Measurements from ENCODE around the gene RAB36.

RAB36 gene

DNA sequence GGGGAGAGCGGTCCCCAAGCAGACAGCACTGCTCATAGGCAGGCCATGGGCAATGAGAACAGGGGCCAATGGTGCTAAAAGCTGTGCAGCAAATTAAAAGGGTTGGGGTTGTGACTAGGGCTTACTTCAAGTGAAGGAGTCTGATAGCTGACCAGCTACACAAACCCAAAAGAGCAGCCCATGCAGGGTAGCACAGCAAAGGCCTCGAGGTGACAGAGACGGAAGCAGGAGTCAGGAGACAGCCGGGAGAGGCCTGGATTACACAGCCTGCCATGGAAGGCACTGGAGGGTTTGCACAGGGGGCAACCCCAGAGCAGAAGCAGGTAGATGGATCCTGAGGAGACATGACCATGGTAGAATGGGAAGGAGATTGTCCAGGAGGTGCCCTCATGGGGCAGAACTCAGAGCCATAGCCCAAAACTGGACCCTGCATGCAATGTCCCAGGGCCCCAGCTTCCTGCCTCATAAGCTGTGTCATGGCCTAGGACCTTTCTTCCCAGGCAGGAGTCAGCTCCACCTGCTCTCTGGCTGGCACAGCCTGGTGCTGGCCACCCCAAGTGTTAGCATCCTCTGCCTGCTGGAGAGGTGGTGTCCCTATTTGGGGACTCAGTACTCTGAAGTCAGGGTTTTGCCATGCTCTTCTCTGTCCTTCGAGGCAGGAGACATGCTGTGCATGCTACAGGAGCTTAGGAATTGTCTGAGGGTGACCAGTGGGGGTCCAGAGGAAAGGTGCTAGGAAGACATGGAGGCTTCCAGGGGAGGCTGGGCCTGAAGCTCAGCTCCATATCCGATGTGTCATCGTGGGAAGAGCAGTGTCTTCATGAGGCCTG is 36.8 kb upstream of the RAB36 start:
- no peak for DNase-seq (ENCODE audit: low spot score)

DNA sequence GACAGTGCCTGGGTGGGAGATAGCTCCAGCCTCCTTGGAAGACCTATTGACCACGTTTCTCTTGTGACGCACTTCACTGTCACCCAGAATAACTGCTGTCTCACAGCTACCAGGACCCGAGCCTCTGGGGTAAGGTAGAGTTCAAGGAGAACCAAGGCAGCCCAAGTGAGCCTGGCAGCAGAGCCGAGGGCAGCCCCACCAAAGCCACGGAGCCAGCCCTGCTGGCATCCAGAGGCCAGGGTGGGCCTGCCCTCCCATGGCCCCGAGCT is 36.3 kb upstream of the RAB36 start:
- DNase-seq (ENCODE audit: low spot score): no peak

DNA sequence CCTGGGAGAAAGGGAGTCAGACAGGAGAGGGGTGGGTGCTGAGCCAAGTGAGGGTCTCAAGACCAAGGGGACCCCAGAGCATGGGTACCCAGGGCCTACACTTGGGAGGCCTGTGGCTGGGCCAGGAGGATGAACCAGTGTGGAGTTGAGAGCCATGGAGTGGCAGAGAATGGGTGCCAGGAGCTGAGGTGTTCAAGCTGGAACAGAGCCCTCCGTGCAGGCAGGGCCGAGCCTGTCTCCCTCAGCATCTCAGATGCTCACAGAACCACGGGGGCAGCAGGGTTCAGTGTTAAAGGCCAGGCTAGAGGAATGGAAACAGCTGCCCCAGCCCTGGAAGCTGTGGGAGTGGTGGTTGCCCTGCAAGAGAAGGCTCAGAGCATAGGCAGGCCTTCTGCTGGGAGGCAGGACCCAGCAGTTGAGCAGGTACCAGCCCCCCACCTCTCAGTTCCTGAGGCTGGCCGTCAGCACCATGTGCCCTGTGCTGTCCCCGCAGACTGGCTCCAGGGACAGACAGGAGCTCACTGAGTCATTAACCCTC is 35.8 kb upstream of the RAB36 start:
- no peak for DNase-seq (ENCODE audit: low spot score)

DNA sequence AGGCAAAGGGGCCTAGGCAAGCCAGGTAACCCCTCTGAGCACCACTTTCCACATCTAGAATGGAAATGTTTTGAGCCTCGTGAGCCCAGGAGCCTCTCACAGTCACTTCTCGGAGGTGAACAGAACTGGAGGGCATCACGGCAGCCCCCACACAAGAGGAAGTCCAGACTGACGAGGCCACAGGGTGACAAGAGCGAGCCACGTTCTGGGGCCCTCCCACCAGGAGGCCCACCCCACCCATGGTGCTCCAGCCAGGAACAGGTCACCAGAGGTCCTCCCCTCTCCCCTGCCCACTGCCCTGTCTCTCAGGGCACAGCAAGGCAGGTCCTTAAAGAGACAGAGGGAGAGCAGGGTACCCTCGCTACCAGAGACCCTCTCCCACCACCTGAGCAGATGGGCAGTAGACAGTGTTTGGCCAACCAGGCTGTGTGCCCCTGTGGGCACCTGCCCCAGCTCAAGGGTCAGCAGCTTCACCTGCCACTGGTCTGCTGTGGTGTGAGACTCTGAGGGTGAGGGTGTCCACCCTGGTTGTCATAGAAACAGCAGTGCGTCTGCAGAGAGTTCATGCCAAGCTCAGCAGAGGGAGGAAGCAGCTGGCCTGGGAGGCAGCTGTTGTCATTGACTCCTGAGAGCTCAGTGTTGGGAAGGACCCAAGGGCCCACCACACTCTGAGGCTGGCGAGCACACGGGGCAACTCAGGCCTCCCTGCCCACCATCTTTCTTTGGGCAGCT is 34.9 kb upstream of the RAB36 start:
- DNase-seq (ENCODE audit: low spot score): no peak

DNA sequence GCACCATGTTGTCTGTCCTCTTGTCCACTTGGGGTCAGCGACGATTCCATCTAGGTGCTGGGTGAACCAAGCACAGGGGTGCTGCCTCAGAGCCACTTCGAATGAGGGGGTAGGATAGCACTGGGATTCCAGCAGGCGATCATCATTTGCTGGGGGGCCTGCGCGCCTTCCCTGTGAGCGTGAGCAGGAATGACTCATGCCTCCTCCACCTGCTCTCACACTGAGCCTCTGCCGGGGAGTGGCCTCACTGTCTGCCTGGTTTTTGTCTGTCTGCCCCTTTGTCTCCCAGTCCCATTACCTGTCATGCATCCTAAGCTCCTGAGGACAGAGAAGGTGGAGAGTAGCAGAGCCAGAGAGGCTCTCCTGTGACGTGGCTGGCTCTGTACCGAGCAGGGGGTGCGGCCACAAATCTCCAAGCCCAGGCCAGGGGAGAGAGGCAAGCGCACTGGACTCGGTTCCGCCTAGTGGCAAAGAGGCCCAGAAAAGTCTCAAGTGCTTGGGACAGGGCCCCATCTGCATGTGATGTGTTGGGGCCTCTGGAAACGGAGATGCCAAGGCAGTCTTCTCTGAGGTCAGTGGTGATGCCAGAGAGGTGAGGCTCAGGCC is 34.3 kb upstream of the RAB36 start:
- no peak for DNase-seq (ENCODE audit: low spot score)

DNA sequence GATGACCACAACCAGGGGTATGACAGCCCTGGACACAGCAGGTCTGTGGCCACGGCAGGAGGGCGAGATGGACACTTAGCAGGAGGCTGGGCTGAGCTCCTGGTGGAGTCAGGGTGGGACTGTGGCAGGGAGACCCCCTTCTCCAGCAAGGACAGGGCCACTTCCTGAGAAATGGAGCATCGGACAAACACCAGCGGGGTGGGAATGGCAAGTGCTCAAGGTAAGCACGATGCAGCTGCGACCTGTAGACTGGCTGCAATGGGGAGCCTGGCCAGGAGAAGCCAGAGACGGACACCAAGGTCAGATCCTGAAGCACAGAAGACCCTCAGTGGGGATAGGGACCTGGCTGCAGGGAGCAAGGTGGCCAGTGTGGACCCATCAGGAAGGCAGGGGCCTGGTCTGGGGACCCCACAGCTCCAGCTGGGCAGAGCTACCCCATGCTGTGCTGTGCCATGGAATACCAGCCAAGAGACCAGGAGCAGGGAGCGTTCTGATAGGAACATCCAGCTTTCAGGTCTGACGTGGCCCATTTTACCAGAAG is 32.7 kb upstream of the RAB36 start:
- DNase-seq (ENCODE audit: low spot score): no peak

DNA sequence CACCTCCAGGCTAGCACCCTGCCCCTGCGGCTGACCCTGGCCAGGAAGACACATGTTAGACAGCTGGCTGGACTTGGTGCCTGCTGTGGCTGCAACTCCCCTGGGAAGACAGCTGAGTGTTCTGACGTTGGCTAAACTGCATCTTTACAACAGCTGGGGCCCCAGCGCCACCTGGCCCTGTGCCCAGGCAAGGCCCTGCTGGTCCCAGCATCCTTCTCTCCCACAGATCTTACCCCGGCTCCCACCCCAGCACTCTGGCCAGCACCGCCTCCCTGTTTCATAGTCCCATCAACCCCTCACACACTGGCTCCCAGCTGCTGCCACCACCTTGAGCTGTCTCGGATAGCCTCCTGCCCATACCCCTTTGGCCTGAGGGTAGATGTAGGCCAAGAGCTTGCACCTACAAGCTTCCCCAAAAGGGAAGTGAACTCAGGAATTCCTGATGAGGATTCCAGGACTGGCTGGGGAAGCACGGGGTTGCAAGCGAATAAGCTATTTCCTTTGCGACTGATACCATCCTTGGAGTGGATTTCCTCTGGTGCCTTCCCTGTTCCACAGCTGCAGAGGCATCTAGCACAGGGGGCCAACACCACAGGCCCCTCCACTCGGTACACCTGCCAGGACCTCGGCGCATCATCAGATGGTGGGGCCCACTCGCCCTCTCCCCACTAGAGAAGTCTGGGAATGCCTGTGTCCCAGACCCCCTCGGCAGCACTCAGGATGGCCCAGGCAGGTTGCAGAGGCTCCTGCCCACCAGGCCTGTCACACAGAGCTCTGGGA is 32.0 kb upstream of the RAB36 start:
- peak; percentile 83 for DNase-seq (ENCODE audit: low spot score)

DNA sequence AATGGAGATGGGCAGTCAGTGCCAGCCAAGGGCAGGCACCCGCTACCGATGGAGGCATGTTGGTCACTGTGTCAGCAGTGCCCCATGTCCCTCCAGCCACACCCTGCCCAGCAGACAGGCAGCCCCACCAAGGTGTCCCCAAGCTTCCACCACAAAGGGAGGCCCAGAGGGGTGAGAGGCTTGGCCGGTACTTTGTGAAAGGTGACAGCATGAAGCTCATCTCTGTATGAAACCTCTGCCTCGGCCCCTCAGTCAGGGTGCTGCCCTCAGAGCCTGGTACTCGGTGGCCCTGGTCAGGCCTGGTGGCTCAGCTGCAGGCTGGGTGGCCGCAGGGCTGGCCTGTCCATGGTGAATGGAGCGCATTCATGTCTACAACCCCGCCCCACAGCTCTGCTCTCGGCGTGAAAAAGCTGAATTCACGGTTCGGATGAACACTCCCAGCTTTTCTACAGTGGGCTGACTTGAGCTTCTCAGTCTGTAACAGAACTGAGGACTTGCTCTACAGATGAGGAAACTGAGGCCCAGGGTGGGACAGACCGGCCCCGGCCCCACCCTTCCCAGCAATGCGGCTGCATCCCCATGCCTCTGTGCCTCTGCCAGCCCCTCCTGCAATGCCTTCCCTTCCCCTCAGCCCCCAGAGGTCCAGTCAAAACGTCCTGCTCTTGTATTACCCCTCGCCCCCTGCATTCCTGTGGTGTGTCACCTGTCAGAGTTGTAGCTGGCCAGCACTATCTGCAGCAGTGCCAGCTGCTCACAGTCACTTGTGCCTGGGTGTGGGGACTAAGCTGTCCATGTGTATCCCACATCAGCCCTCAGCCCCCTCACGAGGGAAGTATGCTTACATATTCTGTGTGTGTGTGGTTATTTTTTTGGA is 31.2 kb upstream of the RAB36 start:
- no peak for DNase-seq (ENCODE audit: low spot score)

DNA sequence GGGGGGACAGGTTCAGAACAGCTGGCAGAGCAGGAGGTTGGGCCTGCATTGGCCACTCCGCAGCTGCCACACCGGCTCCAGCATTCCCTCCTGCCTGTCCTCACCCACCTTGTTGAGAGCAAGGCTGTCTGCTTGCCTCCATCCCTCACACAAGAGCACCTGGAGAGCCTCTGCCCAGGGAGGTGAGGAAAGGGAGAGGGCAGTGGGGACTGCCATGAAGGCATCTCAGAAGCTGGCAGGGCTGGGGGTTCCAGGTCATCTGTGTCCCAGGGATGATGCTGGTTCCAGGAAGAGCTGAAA is 30.6 kb upstream of the RAB36 start:
- DNase-seq (ENCODE audit: low spot score): no peak

DNA sequence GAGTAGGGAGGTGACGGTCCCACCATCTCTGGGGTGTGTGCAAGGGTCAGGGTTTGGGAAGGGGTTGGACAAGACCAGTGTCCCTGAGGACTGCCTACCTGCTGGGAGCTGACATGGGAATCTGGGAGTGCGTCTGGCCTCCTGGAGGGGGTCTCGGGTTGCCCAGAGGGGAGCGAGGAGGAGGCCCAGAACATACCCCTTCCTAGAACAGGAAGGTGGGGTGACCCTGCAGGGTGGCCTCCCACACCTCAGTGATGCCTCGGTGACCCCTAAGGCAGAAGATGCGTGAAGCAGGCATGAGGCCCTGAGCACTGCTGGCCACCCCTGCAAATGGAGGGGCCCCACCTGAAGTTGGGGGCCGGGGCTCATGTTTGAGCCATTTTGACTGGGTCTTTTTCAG is 29.9 kb upstream of the RAB36 start:
- DNase-seq (ENCODE audit: low spot score): no peak

DNA sequence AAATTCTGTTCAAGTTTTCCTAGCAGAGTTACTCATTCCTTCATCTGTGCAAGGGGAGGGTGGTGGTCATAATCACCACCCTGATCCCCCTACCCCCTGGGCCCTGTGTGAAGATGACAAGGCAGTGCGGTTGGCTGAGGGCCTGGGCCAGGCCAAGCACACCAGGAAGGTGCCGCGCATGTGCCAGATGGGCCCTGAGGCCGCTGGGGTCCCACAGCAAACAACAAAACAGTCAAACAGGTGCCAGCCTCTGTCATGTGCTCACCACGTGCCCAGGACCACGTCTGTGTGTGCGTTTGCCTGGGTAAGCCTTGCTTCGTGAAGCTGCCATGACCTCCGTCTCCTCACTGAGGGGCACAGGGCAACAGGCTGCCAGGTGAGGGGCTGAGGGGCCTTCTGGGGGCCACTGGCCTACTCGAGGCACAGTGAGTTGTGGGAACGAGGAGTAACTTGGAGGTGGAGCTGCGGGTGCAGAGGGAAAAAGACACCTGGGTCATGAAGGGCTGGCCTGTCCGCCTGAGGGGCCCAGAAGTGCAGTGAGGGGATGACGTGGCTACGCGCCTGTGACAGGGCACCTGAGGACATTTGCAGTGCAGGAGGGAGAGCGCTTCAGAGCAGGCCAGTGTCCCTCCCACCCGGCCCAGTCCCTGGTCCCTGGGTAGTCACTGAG is 29.3 kb upstream of the RAB36 start:
- no peak for DNase-seq (ENCODE audit: low spot score)

DNA sequence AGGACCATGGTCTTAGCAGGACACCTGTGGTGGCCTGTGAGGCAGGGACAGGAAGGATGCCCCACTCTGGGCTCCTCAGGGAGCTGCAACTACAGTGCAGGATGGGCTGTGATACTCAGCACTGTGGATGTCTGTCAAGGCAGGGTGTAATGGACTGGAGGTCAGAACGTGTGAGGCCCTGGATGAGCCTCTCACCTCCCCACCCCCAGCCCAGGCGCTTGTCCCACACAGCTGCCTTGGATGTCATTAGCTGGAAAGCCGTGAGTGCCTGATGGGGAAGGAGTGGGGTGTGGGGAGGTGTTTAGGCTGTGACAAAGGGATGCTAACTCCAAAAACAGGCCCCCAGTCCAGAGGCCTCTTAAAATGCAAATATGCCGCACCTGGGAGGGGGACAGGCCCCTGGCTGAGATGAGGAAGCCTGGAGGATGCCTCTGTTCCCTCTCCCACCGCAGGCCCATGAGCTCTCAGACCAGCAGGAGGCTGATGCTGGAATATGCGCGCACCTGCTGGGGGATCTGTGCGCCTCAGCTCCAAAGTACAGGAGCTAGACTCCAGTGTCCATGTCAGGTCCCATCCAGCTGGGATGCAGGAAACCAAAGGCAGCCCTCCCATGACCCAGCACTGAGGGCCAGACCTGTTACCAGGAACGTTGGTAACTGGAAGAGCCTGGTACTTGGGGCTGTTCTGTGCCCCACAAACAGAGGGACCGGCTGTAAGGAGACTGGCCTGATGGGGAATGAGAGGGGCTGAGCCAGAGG is 28.6 kb upstream of the RAB36 start:
- DNase-seq (ENCODE audit: low spot score): no peak

DNA sequence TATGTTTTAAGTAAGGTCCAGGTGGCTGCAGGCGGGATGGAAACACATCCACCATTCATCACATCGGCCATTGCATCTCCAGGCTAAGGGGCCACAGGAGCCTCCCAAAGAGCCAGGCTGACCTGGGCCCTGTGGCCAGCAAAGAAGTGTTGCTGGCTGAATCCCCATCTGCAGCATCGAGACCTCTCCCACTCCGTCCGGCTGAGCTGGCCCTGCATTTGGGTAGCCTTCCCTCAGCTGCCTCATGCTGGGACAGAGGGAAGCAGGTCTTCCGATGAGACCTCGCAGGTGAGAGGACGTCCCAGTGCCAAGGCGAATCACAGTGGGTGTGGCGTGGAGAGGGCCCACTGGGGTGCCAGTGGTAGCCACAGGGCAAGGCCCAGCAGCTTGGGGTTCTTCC is 28.0 kb upstream of the RAB36 start:
- DNase-seq (ENCODE audit: low spot score): no peak

DNA sequence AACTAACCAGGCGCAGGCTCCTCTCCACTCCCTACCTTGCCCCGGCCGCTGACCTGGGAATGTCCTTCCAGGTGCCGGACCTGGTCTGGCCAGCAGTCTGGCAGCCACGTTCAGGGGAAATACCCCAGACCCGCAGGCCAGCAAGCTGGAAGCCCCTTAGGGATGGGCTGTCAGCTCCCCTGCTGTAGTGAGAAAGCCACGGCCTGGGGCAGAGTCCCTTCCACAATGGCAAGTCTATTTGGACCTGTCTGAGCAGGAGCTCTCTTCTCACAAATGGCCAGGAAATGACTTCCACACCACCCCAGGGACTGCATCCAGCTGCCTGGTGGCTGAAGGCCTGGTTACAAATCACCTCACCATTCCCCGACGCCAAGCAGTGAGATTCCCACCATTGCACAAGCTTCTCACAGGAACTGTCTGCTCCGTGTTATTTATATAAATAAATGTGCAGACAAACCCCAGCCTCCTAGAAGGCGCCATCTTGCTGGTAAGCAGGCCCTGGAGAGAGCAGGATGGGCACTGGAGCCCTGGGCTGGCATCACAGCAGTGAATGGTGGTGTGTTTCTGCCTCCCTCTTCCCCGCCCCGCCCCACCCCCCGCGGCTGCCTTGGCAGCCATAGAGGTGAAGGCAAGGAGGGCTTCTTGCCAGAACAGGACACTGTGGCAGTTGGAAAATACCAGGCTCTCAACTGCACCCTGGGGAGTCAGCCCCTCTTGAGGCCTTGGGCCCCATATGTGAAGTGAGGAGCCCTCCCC is 27.2 kb upstream of the RAB36 start:
- DNase-seq (ENCODE audit: low spot score): no peak

DNA sequence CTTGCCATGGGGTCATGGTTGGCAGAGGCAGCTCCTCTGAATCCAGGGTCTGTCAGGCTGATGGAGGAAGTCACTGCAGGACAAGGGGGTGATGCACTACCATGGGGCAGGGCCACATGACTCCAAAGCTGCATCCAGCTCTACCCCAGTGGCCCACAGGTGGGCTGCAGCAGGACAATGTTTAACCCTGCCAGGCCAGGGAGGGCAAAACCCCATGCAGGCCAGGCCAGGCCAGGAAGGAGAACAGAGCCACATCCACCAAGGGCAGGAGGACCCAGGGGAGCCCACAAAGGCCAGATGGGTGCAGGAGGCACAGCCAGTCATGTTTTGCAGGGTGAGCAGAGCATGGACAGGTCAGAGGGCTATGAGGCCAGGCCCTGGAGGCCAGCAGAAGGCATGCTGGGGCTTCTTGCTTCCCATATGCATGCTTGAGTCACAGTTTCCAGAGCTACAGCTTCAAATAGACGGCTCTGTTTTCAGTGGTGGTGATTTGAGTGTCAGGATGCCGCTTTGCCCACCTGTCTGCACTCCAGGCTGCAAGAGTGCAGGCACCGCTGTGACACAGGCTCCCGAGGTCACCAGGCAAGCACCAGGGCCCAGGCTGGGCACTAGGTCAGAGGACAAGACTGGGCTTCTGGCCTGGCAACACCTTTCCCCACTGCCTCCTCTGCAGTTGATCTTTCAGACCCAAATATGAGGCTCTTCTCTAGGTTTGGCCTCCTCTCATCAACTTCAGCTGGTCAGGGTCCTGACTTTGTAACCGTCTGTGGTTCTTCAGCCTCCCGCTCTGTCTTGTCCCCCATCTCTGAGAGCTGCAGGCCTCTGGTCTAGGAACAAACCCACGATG is 26.4 kb upstream of the RAB36 start:
- DNase-seq (ENCODE audit: low spot score): no peak

DNA sequence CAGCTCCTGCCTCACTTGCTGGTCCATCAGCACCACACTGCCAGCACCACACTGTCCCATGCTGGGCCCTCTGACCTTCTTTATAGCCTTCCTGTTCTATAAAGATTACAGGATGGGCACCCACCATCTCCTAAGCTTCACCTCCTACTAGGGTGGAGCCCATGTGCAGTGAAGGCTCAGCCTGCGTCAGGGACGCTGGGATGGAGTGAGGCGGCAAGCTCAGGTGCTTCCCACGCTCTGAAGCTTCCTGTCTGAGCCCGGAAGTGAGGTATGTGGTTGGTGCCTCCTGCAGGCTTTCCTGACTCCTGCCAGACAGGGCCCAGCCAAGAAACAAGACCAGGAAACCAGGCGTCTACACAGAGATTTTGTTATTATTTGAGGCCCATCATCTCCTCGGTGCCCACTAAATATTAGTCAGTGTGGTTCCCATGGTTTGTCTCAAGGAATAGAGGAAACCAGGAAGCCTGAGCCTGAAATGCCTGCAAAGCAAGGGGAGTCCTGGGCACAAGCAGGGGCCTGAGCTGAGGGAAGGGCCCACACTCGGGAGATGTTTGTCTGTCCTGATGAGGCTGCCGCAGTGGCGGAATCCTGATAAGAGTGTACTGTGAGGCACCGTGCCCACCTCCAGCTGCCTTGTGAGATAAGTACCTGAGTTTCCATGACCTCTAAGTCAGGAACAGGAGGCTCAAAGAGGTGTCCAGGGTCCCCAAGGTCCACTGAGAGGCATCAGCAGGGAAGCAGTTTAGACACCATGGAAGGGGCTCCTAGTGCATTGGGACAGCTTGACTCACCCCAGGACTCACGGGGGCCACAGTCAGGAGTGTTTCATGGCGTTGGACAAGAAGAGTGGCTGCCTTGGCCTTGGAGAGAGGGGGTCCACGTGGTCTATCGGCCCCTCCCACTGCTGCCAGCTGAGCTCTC is 25.5 kb upstream of the RAB36 start:
- no peak for DNase-seq (ENCODE audit: low spot score)

DNA sequence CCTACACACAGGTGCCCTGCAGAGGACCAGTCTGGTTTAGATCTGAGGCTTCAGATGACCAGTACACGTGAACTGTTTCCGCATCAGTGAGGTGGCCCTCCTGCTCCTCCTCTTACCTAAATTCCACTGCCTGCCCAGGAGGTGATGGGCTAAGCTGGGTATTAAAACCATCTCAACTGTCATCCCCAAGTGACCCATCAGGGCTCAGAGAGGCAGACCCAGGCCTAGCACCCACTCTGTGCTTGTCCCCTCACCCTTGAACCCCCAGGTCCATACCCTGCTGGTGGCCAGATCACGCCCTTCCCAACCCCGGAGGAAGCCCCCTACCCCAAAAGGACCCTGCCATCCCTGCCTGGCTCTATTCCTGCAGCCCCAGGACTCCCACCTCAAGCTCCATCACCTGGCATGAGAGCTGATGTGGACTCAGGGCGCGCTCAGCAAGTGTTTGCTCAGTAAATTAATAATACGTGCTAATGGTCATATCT is 24.8 kb upstream of the RAB36 start:
- DNase-seq (ENCODE audit: low spot score): no peak
